Nucleus accumbens (tissue), 56 donors: ENCODE data around the gene GABARAPL2.
"Not testable (repeated sequence)": the region's sequence is repeated elsewhere in the genome, so short reads cannot be mapped to it uniquely, and the experiment has no call there.

Experiments
- DNase-seq, 56 donors: peaks; one replicate each; lab custom pipeline; 2025; lab: John Stamatoyannopoulos, UW

GABARAPL2 gene

DNA sequence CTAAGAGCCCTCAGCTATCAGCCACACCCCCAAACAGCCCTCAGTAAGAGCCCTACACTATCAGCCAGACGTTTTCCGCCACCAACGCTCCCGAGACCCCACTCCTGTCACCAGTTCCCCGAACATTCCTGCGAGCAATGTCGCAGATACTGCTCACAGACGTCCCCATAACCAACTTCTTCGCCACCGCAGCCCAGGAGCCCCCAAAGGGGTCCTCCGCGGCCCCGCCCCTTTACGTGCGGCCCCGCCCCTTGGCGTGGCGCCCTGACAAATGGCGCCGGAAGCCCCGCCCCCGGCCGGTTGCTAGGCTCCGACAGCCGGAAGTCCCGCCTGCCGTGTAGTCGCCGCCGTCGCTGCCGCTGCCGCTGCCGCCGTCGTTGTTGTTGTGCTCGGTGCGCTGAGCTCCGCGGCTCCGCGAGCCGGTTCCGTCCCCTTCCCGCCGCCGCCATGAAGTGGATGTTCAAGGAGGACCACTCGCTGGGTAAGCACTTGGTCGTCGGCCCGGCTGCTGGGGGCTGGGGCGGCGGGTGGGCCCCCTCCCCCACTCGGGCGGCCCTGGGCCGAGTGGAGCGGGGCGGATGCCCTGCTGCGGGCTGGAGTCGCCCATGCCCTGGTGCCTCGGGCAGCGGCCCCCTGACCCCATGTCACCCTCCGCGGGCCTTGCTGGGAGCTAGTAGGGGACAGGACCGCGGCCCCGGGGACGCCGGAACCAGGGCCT lies at the start of gene GABARAPL2:
TSS of gene GABARAPL2 (plus strand) at position 340 of the 718 bp plus-strand sequence. CDS start at position 448, 108 bp downstream.
- DNase-seq = peak in 53 of 56 donors; percentile 41 to 90 (median 80)

- DNase-seq = no peak
Measured at GRCh38 chr16:75519175-75519574, 47.0 kb upstream of the GABARAPL2 start.

DNA sequence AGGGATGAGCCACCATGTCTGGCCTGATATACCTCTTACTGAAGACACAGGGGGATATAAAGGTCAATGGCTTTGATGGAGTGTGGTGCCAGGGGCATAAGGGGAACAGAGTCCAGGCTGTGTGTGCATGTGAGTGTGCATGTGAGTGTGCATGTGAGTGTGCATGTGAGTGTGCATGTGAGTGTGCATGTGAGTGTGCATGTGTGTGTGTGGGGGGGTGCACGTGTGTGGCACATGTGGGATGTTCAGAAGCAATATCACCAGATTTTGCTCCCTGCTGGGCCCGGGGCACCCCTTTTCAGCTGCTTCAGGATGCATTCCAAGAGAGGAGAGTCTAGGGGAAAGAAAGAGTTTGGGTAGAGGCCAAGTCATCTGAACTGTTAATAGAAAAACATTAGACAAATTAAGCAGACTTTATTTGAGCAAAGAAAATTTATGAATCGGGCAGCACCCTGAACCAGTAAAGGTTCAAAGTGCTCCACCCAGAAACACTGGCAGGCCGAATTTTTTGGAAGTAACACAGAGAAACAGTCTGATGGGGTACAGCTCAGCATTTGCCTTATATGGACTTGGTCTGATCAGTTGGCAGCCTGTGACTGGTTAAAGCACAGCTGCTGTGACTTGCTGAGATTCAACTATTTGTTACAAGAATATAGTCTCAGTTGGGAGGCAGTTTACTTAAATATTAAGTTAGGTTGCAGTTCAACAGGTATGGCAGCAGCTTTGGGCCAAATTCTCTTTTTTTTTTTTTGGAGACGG lies 40.0 kb upstream of the GABARAPL2 start:
- no peak for DNase-seq

DNA sequence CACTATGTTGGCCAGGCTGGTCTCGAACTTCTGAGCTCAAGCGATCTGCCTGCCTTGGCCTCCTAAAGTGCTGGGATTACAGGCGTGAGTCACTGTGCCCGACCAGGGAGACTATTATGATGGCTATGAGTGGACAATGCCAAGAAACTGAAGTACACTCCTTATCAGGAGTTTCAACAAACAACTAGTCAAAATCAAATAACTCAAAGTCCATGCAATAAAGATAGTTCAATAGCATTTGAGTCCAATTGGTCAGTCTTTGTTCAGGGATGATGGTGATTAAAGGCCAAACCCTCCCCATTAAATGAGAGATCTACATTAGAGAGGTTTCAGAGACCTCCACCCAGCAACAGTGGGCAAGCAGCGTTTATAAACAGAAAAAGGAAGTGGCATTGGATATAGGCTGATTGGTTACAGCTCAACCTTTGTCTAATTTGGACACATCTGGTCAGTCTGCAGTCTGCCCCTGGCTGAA lies 38.3 kb upstream of the GABARAPL2 start:
- no peak for DNase-seq

DNA sequence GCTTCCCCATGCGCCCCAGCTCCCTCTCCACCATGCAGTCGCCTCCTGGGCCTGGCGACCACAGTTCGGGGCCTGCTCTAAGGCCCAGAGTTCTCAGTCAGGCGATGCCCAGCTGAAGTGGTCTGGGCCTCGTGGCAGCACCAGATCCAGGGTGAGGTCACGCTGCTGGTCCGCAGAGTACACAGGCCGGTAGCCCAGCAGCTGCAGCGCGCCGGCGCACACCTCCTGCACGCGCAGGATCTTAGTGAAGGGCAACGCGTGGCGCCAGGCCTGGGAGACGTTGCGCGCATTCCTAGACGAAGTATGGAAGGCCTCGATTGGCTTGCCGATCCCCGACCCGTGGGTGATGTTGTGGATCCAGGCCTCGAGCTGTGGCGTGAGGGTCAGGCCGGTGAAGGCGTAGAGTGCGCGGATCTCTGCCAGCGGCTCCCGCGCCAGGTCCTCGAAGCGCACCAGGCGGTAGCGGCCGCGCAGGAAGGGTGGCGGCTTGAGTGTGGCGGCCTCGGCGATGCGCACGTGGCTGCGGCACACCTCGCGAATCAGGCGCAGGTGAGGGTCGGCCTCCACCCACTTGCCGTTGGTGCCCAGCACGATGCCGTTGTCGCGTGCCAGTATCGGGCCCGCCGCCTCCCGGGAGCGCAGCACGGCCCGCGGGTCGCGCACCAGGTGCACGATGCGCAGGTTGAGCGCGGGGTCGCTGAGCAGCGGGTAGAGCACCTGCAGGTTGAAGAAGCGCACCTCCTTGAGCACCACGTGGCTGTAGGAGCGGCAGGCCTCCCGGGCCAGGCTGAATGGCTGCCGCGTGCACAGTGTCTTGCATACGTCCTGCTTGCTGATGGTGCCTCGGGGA lies 36.9 kb upstream of the GABARAPL2 start:
- DNase-seq = no peak

DNA sequence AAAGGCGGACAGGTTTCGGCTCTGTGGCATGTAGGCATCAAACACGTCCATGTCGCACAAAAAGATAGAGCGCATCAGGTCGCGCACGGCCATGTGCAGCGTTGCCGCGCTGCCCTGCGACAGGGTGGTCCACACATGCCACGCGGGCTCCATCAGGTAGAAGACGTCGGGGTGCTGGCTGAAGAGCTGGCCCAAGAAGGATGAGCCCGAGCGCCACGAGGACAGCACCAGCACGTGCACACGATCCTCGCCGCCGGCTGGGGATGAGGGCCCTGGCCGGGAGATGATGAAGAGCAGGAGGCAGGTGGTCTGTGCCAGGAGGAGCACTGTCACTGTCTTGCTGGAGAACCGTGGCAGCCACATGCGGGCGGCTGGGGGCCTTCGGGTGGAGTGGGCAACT lies 36.2 kb upstream of the GABARAPL2 start:
- DNase-seq = no peak

- DNase-seq = no peak
Measured at GRCh38 chr16:75532142-75532765, 33.9 kb upstream of the GABARAPL2 start.

- DNase-seq = no peak
Measured at GRCh38 chr16:75532791-75533190, 33.4 kb upstream of the GABARAPL2 start.

- no peak for DNase-seq
Measured at GRCh38 chr16:75534560-75535205, 31.5 kb upstream of the GABARAPL2 start.

DNA sequence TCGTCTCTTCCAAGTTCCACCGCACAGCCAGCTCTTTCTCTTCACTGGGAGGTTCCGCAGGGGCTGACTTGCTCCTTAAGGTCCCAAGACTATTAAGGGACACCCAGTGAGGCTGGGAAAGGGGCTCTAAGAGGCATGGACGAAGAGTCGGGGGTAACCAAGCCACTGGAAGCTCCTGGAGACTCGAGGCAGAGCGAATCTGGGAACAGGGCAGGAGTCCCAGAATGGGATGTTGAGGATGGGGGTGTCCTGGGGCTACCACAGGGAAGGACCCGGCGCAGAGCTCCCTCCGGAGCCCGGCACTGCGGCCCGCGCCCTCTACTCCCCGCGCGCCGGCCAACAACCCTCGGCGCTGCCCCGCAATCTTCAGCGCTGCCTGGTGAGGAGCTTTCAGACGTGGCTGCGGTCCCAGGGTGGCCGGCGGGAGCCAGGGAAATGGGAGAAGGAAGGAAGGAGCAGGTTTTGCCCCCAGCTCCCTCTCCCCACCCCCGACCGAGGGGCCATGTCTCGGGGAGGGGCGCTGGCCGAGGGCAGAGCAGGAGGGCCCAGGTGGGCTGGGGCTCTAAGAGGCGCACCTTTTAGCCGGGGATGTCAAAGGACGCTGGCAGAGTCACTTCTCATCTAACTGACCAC lies 30.9 kb upstream of the GABARAPL2 start:
- peak in 1 of 56 donors; percentile 20 for DNase-seq

GRCh38 chr16:75535901-75536300 lies 30.3 kb upstream of the GABARAPL2 start, which contains the start of gene CHST5:
TSS of gene CHST5 (minus strand) at chr16:75536108. CDS start at chr16:75530384, 5,724 bp downstream.
- no peak for DNase-seq

- no peak for DNase-seq
Measured at GRCh38 chr16:75537776-75538175, 28.4 kb upstream of the GABARAPL2 start.

GRCh38 chr16:75538882-75539565 lies 27.2 kb upstream of the GABARAPL2 start:
- peak in 22 of 56 donors; percentile 0 to 48 (median 10) for DNase-seq

- DNase-seq = no peak
Measured at GRCh38 chr16:75541236-75541635, 24.9 kb upstream of the GABARAPL2 start.

GRCh38 chr16:75542462-75542861 lies 23.7 kb upstream of the GABARAPL2 start:
- not testable (repeated sequence) for DNase-seq

GRCh38 chr16:75545879-75546278 lies 20.3 kb upstream of the GABARAPL2 start:
- not testable (repeated sequence) for DNase-seq

DNA sequence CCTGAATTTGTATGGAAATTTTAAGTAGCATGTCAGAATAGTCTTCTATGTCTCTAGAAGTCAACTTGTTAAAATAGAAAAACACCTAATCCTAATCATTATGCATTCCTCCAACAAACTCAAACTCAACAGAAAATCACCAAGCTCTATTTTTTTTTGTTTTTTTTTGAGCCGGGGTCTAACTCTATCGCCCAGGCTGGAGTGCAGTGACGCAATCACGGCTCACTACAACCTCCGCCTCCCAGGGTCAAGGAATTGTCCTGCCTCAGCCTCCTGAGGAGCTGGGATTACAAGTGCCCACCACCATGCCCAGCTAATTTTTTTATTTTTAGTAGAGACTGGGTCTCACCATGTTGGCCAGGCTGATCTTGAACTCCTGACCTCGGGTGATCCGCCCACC lies 19.9 kb upstream of the GABARAPL2 start:
- no peak for DNase-seq

- DNase-seq = not testable (repeated sequence)
Measured at GRCh38 chr16:75548456-75548855, 17.7 kb upstream of the GABARAPL2 start.
